ENCODE results near the gene APLNR. TPM values are rescaled to one million over a fixed set of nuclear protein-coding genes. Genes with fewer than 3 reads are reported as not detected.

The APLNR gene
- total and polyA plus RNA-seq, 2 of the 4 experiments (the other 2 are of a cell fraction), result not detected

- no peak for TF ChIP-seq USF2 (IDR thresholded peaks at IDR 0.05; ENCODE audit: low read depth, low read length)
These were observed 45.5 kb downstream of the APLNR start (continued) for GRCh38 chr11:57191311-57192219.

GRCh38 chr11:57190548-57190947, 46.5 kb downstream of the APLNR start:
- no peak overlapping the region for H2BK15ac ChIP-seq (ENCODE audit: low read depth, low read length)
- H2AK9ac ChIP-seq (replicated peaks; ENCODE audit: low read depth, low read length, poor library complexity), result no peak overlapping the region
- no peak overlapping the region for H2AFZ ChIP-seq (replicated peaks; ENCODE audit: low read length, poor library complexity)
- intact Hi-C loops (cut with micrococcal nuclease), result no loop called here
- H3K14ac ChIP-seq (replicated peaks; ENCODE audit: low read depth, low read length), result no peak overlapping the region
- POLR2A ChIA-PET (ENCODE audit: unreplicated experiment), result no interaction called here
- H3K9ac ChIP-seq (ENCODE audit: low read depth, low read length), result no peak overlapping the region
- H2BK120ac ChIP-seq (ENCODE audit: low read depth, low read length), result no peak overlapping the region
- no peak overlapping the region for H3K23ac ChIP-seq (ENCODE audit: low read depth, low read length)
- no peak overlapping the region for H3K4me3 ChIP-seq (ENCODE audit: insufficient read depth, low read depth, low read length)
- no TSS peak for BruUV-seq (replicated peaks)
- dilution Hi-C loops (cut with HindIII; ENCODE audit: low sequenced_read_pairs, unreplicated experiment), result no loop called here
- TF ChIP-seq FOS (IDR thresholded peaks at IDR 0.05; ENCODE audit: low read depth, low read length), result no peak
- TF ChIP-seq BHLHE40 (IDR thresholded peaks at IDR 0.05; ENCODE audit: low read depth, low read length), result no peak
- TF ChIP-seq CHD1 (IDR thresholded peaks at IDR 0.05; ENCODE audit: low read depth, low read length), result no peak
- no peak for TF ChIP-seq RCOR1 (IDR thresholded peaks at IDR 0.05; ENCODE audit: insufficient replicate concordance, low read length)
- H4K20me1 ChIP-seq (ENCODE audit: insufficient read depth, low read length), result no peaks in the 10 kb centered on the region
- H3K36me3 ChIP-seq (ENCODE audit: control insufficient read depth, insufficient read depth, low read length), result no peaks in the 10 kb centered on the region
- no peak overlapping the region for H3K56ac ChIP-seq (ENCODE audit: extremely low read depth, insufficient read depth, low read length)
- H2BK5ac ChIP-seq (ENCODE audit: low read depth, low read length, poor library complexity, severe bottlenecking), result no peak overlapping the region
- H3K18ac ChIP-seq (ENCODE audit: low read depth, low read length), result no peak overlapping the region
- H4K91ac ChIP-seq (ENCODE audit: insufficient read depth, low read depth, low read length), result no peak overlapping the region
- H3K4me2 ChIP-seq (ENCODE audit: low read depth, low read length), result no peak overlapping the region
- H3K4me1 ChIP-seq (ENCODE audit: control insufficient read depth, insufficient read depth, low read length), result no peaks in the 10 kb centered on the region
- no peak overlapping the region for H2AK5ac ChIP-seq (ENCODE audit: low read depth, low read length)
- no peak for DNase-seq
- no peak overlapping the region for H2BK20ac ChIP-seq (ENCODE audit: low read depth, low read length)
- no peak overlapping the region for H3K4ac ChIP-seq (ENCODE audit: low read depth, low read length)
- WGBS, 2 experiments (ENCODE audit: extremely low coverage in 2 of 2, insufficient read length in 1 of 2), result no CpG with 5 or more reads among the region's 4 CpGs
- H3K9me3 ChIP-seq (ENCODE audit: control insufficient read depth, insufficient read depth, low read length), result no peaks in the 10 kb centered on the region
- H3K27ac ChIP-seq (ENCODE audit: insufficient read depth, low read length), result no peak overlapping the region
- H4K5ac ChIP-seq (ENCODE audit: low read depth, low read length), result no peak overlapping the region
- H3K79me1 ChIP-seq (ENCODE audit: low read depth in 1 of 2, low read length in 2 of 2), result no peaks in the 10 kb centered on the region
- H4K8ac ChIP-seq (ENCODE audit: low read depth in 2 of 2, low read length in 2 of 2), result no peak overlapping the region
- H3K27me3 ChIP-seq (ENCODE audit: control insufficient read depth, insufficient read depth, low read length), result peaks cover 3% of the 10 kb centered on the region
- CTCF ChIA-PET, result no interaction called here
- ATAC-seq (ENCODE audit: low read depth), result no peak
- H3K9me1 ChIP-seq (ENCODE audit: insufficient read depth, low read length), result no peaks in the 10 kb centered on the region; the same call in 1 of the 2 replicates
- in situ Hi-C loops (cut with MboI; ENCODE audit: low sequenced_read_pairs), result no loop called here

Other genes with a start within 250 kb of the APLNR start
- gene OR5AK2, start 248.3 kb downstream of the APLNR start, total RNA-seq (2012; rRNA removed), result not detected in 2 replicates
- gene OR5AK2, start 248.3 kb downstream of the APLNR start, polyA plus RNA-seq (2012; rRNA removed), result not detected in 2 replicates
- gene LRRC55, start 55.3 kb downstream of the APLNR start, total RNA-seq (2012; rRNA removed), result not detected in 2 replicates
- gene LRRC55, start 55.3 kb downstream of the APLNR start, polyA plus RNA-seq (2012; rRNA removed), result not detected in 2 replicates
- 28.6 and 31.7 TPM in 2 replicates for gene TNKS1BP1, start 87.7 kb upstream of the APLNR start, total RNA-seq (2012; rRNA removed)
- 68.0 and 71.4 TPM in 2 replicates for gene TNKS1BP1, start 87.7 kb upstream of the APLNR start, polyA plus RNA-seq (2012; rRNA removed)
- 144 and 146 TPM in 2 replicates for gene SSRP1, start 98.6 kb upstream of the APLNR start, total RNA-seq (2012; rRNA removed)
- gene SSRP1, start 98.6 kb upstream of the APLNR start, polyA plus RNA-seq (2012; rRNA removed), result 101 and 106 TPM in 2 replicates
- gene P2RX3, start 101.1 kb upstream of the APLNR start, total RNA-seq (2012; rRNA removed), result not detected in 2 replicates
- not detected in 2 replicates for gene P2RX3, start 101.1 kb upstream of the APLNR start, polyA plus RNA-seq (2012; rRNA removed)
- gene PRG3, start 143.9 kb upstream of the APLNR start, total RNA-seq (2012; rRNA removed), result not detected in 2 replicates
- not detected in 2 replicates for gene PRG3, start 143.9 kb upstream of the APLNR start, polyA plus RNA-seq (2012; rRNA removed)
- gene PRG2, start 153.4 kb upstream of the APLNR start, total RNA-seq (2012; rRNA removed), result not detected in 2 replicates
- gene PRG2, start 153.4 kb upstream of the APLNR start, polyA plus RNA-seq (2012; rRNA removed), result not detected in 2 replicates
- 10.6 and 12.7 TPM in 2 replicates for gene SLC43A3, start 189.9 kb upstream of the APLNR start, total RNA-seq (2012; rRNA removed)
- gene SLC43A3, start 189.9 kb upstream of the APLNR start, polyA plus RNA-seq (2012; rRNA removed), result 21.1 and 22.0 TPM in 2 replicates
- gene RTN4RL2, start 223.3 kb upstream of the APLNR start, total RNA-seq (2012; rRNA removed), result not detected in 2 replicates
- gene RTN4RL2, start 223.3 kb upstream of the APLNR start, polyA plus RNA-seq (2012; rRNA removed), result 0.83 and 1.5 TPM in 2 replicates

Measured in IMR-90 (cell line).